HG03095 (cell line): ENCODE measurements around the gene MTMR1.

Experiments used
- ATAC-seq: cut with Tn5 transposase; IDR thresholded peaks from one replicate; pipeline ENCODE4 v1.9.1; 2021; ENCODE audit warnings: moderate library complexity; ENCODE audit not compliant: unreplicated experiment

Gene MTMR1

DNA sequence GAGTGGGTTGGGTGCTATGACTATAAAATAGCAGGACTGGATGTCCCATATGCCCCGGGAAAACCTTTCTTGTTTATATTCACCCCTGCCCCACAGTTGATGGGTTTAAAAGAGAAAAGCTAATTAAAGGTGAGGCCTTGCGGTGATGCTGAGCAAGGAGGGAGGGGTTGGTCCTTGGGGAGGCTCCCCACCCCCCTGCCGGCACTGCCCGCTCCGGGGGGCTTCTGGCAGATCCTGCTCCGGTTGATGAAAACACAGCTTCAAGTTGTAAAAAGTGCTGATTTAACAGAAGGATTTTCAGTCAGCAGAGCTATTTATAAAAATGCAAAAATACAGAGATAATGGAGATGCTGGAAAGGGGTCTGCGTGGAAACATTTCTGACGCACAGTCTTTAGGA is 68.6 kb downstream of the MTMR1 start:
- no peak for ATAC-seq

DNA sequence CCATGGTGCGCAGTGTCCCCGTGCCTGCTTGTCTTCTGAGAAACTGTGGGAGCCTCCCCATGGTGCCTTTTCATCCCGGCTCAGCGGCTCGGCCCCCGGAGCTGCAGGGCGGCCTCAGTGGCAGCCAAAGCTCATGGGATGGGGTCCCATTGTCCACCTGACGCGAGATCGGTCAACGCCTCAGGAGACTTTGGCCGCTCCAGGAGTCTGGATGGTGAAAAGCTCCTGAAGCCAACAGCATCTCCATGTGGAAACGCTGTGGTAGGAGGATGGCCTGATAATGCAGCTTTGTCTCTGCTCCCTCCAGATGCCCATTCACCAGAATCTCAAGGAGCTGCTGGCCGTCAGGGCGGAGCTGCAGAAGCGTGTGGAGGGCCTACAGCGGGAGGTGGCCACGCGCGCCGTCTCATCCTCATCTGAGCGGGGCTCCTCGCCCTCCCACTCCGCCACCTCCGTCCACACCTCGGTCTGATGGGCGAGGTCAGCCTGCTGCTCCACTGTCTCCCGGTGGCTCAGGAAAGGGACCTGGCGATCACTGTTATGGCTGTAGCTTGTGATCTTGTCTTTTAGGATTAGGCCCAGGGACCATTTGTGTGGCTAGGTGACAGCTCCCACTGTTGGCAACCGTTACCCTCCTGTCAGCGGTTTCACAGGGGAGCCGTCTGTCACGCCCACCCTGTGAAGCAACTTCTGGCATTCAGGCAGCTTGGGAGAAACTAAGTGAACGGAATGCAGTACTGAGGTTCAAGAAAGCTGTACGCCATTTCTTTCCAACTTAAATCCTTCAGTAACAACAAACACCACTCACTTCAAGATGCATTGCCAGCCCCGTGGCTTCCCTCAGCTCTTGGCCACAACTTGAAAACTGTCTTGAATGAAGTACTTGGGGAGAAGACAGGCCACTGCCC is 69.3 kb downstream of the MTMR1 start:
- no peak for ATAC-seq

DNA sequence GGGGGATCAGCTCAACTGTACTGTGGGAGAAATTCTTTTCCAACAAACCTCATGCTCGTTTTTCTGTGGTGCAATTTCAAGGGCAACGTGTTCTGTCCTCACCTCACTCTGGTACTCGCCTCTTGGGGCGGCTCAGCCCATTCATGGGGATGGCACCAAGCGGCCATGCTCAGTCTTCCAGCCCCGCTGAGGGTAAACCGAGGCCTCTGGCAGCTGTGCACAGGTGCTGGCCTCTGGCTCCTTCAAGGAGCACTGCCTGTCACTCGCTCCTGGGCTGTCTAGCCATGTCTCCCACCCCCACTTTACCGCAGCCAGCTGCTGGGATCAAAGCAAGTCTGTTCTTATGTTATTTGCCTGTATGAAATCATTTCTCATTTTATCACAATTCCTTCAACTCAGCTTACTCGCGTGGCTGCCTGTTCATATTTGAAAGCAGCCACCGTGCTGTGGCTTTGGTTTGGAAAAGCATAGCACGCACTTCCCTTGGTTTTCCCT is 70.2 kb downstream of the MTMR1 start:
- no peak for ATAC-seq

DNA sequence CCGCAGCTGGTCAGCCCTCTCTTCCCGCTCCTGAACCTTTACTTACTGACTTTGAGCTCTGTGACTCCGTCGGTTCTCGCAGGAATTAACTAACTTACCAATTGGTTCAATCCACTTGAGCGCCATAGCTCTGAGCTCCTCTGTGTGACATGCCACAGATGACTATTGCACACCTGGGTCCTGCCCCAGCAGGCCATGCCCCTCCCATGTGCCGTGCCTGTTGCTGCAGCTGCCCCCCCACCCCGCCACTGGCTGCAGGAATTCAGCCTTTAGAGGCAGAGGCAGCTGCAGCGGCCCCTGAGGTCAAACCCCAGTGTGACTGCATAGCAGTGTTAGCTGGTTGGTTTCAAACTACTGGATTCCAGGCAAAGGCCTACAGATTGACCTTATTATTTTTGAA is 70.6 kb downstream of the MTMR1 start:
- ATAC-seq = no peak

DNA sequence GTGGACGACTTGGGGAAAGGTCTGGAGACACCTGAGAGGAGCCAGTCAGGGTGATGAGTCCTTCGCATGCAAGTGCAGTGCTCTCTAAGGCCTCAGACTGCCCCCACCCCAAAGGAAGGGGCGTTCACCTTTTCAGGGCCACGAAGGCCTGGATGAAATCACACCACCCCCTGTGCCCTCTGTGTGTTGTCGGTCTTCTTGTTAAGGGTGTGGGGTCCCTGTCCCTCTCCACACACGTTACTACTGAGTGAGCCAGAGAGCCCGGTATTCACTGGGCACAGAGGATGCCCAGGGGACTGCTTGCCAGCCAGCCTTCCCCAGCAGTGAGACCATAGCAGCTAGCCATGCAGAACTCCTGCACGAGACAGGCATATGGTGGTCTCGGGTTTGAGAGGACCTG is 72.0 kb downstream of the MTMR1 start:
- ATAC-seq = no peak

DNA sequence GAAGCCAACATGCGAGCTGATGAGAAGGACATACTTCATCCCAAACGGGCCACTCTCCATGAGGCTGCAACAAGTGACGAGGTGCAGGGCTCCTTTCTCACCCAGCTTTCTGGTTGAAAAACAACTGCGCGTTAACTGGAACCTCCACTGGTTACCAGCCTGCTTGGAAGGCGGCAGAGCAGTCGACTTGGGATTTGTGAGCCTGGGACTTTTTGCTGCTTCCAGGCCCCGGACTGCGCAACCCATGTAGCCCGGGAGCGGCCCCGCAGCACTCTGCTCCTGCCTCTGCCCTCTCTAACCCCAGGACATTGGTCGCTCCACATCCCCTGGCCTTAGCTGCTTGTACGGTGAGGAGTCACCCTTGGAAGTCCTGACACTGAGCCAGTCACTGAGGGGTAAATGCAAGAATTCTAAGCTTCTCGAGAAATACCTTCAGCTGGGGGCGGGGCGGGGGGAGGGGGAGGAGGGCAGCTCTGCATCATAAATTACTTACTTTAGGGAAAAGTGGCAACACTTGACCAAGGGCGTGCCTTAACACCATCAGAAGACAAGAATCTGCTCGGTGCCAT is 72.7 kb downstream of the MTMR1 start:
- no peak for ATAC-seq

DNA sequence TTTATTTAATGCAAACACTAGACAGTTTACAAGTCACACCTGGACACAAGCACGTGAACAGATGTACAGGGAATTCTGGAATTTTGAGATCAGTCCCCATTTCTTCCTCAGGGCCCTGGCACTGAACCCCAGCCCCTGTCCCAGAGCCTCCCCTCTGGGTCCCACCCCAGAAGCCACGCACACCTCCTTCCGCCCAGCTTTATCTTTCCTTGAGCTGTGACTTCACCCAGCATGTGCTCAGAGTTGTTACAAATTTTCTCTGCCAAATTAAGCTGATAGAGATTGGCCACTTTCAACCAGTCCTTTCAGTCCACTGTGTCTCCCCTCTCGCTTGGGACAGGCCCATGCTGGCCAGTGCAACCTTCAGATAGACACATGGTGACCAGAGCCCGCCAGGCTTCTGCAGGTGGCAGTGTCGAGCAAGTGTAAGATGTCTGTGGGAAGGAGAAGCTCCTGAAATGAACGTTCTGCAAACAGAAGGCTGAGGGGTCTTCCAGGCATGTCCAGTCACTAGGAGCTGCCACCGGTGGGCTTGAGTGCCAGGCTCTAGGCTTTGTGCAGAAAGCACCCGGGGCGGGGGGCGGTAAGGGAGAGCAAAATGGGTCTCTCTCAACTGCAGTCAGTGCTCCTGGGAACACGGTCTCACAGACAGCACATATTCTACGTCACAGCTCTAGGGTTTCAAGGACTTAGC is 73.3 kb downstream of the MTMR1 start:
- ATAC-seq = no peak

DNA sequence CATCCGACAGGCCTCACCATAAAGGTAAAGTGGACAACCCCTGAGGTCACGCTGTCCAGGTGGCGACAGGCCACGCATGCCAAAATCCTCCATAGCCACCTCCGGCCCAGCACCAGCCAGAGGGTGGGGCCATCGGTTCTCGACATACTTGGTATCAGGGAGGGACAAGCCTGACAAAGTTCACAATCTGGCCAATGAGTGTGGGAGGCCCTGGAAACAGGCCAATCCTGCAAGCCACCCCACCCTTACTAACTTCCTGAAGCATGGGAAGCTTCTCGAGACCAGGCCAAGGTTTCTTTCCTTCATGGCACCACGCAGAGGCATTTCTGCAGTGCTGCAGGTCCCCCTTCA is 73.8 kb downstream of the MTMR1 start:
- ATAC-seq = no peak

DNA sequence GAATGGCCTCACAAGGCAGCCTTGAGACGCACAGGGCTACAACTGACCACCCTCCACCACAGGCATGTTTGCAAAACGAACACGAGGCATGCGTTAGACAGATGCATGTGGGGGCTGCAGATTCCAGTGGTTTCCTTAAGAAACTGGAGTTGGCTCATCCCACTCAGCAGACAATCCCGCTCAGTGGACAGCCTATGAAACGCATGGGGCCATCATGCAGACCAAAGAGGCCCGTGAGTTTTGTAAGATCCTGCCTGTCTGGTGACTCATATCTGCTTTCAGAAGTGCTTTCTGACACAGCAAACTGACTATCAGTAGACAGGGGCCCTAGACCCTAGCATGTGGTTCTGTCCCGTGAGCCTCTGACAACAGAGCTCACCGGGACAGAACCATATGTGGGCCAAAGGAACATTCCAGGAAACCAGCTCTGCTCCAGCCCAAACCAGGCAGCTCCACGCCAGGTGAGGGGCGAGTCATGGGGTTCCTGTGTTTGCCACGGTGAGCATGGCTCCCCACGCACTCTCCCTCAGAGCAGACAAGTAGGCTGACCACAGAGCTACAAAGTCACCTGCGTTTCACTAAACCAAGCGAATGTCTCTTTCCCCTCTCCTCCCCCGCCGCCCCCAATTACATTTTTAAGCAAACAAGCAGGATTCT is 74.4 kb downstream of the MTMR1 start:
- ATAC-seq = no peak

DNA sequence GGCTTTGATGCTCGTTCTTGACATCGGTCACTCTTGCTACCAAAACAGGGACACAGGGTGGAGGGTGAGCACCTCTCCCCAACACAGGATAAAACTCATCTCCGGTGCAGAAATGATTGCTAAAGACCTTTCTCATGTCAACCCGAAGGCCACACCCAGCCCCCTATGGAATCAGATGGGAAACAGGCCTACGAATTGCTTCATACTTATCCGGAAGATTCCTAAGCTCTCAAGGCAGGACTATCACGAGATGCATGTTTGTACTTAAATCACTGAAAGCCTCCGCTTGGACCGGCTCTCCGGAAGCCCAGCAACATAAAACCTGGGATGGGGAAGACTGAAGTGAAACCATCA is 74.9 kb downstream of the MTMR1 start:
- ATAC-seq = no peak

DNA sequence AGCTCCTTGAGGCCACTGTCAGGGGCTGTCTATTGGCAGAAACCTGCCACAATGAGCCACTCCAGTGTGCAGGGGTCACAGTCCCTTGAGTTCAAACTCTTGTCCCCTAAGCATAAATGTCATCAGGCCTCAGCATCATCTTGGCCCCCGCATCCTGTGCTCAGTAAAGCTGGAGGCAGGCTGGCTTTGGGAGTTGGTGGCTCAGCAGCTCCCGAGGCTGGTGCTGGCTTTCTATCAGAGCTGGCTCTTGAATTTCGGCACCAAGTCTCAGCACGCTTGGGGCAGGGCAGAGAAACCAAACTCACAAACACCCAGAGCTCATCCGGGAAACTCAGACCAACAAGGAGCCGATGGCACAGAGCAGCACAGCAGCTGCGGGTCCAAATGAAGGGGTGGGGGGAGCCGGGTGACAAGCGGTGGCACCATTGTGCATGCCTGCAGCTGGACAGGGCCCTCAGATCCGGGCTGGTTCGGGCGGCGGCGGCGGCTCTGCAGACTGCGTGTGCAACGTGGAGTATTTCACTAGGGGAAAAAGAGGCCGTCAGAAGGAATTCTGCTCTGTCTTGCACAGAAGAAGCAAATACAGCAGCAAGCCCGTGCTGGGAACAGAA is 75.5 kb downstream of the MTMR1 start:
- no peak for ATAC-seq

DNA sequence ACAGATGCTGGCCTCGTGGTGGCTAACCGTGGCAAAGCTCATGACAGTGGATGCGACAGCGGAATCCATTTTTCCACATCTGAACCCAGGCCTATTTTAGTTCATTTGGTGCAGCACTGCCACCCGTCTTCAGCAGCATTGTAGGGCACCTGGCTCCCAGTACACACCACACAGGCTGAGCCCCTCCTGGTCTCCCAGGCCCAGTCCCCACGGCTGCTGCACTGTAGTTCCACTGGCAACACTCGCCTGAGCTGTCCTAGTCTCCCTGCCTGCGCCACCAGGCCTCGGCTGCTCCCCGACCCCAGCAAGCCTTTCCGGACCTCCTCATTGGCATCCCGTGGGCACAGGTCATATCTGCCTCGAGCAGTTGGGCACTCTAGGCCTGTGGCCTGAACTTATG is 76.2 kb downstream of the MTMR1 start:
- ATAC-seq = no peak

DNA sequence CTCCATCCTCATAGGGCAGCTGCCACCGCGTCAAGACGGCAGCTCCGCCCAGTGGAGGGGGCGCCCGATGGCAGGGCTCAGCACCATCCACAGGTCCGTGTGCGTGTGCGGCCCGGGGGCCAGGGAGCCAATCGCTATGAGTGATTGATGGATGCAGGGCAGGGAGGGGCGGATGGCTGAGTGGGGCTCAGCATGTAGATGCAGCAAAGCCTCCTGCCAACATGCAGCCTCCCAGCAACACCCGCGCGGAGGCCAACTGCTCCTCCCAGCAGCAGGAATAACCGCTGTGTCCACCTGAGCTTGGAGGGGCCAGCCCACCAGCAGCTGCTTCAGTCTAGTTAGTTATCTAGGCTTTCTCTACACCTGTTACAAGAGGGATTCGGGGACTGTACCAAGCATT is 77.4 kb downstream of the MTMR1 start:
- ATAC-seq = no peak

DNA sequence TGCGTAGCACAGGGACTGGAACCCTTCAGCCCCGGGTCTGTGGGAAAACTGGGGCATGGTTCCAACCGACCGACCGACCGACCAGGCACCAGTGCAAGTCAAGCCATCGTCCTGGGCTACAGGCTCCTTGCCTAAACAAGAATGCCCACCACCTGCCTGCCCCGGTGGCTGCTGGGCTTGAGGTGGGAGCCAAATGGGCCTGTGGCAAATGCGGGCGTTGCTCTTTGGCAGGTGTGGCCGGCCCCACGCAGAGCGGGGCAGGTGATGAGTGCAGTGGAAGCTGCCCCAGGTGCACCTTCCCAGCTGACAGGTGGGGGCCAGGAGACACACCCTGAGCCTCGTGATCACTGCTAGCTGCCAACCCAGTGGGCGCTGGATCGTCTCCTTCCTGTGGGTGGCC is 77.9 kb downstream of the MTMR1 start:
- no peak for ATAC-seq

DNA sequence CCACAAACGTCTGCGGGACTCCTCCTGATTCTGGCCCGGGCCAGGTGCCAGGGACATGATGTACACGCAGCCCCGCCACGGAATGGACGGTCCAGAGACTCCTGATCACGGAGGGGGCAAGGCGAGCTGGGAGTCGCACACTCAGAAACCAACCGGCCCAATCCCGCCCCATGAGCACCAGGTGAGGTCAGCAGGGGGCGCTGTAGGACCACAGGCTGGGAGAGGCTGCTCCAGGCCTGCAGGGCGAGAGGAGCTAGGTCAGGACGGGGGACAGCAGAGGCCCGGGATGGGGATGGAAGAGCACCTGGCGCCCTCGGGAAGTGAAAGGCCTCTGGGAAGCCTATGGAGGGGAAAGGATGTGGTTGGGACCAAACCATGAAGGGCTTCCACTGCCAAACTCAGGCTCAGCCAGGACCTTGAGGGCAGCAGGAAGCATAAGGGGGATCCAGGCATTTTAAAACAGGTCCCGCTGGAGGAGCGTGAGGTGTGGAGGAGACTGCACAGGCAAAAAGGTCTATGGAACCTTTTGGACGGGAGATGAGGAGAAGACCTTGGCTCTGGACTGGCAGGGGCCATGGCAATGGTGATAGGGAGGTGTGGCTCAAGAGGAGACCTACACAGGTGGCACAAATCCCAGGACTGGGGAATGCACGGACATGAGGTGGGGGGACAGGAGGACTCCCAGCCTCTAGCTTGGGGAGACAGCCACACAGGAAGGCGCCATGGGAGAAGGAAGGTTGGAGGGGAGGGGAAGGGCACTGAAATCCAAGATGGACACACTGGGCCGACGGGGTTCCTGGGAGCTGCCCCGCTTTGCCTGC is 79.2 kb downstream of the MTMR1 start:
- peak; percentile 74 for ATAC-seq

DNA sequence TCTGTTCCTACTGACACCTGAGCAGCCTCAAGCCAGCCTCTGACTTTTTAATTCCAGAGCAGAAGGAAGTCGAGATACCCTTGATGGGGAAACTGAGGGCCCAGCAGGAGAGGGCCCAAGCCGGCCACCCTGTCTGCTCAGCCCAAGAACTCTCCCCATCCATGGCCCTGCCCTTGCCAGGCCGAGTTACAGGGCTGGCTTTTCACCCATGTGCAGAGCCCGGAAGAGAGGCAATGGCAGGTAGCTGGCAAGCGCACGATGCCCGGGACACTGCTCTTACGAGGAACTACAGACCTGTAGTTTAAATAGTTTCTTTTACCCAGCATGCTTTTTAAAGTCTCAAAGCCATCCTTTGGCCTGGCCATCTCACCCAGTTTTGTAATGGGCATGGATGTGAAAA is 79.9 kb downstream of the MTMR1 start:
- no peak for ATAC-seq

DNA sequence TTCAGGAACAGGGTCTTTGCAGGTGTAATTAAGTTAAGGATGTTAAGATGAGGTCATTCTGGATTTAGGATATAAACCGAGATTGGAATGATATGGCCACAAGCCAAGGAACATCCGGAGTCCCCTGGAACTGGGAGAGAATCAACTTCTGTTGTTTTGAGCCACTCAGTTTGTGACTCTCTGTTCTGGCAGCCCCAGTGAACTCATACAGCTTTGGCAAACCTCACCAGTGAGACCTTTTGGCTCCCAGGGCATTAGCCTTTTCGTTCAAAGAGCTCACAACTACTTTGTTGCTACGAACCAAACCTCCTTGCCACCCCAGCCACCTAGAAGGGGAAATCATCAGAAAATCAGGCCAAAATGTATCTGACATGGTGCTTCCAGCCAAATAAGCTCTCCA is 80.4 kb downstream of the MTMR1 start:
- ATAC-seq = no peak

DNA sequence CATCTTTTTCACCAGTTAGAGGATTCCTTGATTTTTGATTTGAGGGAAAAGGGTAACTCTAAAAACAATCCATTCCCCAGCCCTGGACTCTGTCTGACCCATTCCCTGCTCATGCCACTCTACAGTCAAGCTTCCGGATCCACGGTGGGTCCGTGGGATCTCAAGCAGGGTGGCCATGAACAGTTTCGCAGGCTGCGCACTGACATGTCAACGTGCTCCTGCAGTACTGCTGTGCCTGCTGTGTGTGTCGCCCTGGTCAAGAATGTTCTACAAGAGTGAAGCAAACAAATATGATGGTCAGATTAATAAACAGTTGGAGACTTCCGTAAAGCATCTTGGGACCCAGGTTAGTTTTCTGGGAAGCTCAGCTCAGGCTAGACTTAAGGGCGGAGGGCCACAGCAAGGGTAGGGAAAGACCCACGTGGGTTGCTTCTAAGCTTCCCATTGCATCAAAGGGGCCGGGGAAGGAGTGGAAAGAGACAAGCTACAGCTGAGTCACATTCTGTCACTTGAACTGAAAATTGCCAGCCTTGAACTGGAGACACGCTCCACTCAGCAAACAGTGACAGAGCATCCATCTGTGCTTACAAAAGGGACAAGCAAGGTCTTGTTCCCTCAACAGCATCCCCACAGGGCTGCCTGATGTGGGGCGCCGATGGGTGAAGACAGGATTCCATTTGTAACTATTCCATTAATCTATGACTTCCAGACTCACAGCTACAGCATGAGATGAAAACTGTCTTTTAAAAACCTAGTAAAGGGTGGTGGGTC is 81.8 kb downstream of the MTMR1 start:
- no peak for ATAC-seq

DNA sequence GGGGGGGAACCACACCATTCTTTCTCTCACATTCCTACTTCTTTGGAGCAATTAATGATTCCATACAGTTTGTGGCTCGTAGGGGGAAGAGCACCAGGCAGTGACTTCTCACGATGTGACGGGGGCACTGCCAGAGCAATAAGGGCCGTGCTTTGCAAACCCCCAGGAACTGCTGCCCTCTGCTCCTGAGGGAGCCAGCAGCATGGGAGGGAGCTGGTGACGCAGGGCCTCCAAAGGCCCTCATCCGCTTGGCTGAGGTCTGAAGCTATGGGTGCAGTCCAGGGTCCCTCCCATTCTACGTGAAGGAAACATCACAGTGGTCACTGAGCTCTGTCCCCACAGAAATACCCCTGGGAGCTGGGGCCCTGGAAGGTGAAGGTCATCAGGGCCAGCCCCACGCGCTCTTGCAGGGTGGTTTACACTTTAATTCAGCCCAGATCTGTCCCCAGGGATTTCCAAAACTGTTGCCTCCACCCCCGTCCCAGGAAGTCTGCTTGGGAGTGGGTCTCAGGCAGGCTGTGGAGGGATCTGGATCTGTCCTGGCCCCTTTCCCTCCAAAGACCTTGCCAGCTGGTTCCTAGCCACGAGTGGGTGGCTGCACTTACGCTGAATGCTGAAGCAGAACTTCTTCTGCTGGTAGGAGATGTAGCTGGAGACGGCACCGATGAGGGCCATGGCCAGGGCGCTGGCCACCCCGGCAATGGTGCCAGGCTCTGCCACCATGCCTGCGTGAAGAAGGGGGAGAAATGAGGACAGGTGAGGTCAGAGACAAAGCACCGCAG is 82.6 kb downstream of the MTMR1 start:
- no peak for ATAC-seq
